Measurements from ENCODE around the gene CCSER1. TPM values are rescaled to one million over a fixed set of nuclear protein-coding genes. Genes with fewer than 3 reads are reported as not detected.
"Not testable (repeated sequence)": the region's sequence is repeated elsewhere in the genome, so short reads cannot be mapped to it uniquely, and the experiment has no call there.

The CCSER1 gene
- total and polyA plus RNA-seq, 8 donors: 2.0 to 9.0 (median 4.2) TPM

DNA sequence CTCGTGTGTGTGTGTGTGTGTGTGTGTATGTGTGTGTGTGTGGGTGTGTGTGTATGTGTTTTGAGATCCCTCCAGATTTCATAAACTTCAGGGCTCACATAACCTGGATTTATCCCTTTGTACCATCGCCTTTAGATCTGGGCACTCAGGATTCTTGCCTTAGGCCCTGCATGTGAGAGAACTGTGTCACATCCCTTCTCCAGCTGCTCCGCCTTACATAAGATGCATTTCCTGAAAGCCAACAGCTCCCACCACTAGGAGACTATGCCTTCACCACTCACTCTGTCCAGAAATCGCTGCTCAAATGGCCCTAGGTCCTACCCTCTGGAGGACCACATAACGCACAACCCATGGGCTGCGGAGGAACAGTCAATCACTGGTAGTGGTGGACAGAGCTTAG, 348.8 kb downstream of the CCSER1 start:
- Histone ChIP-seq H3K27me3 (no peaks in the 10 kb centered on the region), H3K36me3 (no peaks in the 10 kb centered on the region), H3K4me1 (no peaks in the 10 kb centered on the region), H3K4me3 (no peak overlapping the region), H3K9me3 (peaks cover 0 to 8% of the 10 kb centered on the region in 2 donors), H3K27ac (no peak overlapping the region)
- DNase-seq (no peak), ATAC-seq (no peak)
- intact Hi-C loops (cut with DNase I): no loop called here
- TF ChIP-seq, protein P1, sequence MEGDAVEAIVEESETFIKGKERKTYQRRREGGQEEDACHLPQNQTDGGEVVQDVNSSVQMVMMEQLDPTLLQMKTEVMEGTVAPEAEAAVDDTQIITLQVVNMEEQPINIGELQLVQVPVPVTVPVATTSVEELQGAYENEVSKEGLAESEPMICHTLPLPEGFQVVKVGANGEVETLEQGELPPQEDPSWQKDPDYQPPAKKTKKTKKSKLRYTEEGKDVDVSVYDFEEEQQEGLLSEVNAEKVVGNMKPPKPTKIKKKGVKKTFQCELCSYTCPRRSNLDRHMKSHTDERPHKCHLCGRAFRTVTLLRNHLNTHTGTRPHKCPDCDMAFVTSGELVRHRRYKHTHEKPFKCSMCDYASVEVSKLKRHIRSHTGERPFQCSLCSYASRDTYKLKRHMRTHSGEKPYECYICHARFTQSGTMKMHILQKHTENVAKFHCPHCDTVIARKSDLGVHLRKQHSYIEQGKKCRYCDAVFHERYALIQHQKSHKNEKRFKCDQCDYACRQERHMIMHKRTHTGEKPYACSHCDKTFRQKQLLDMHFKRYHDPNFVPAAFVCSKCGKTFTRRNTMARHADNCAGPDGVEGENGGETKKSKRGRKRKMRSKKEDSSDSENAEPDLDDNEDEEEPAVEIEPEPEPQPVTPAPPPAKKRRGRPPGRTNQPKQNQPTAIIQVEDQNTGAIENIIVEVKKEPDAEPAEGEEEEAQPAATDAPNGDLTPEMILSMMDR (IDR thresholded peaks at IDR 0.05): no peak

DNA sequence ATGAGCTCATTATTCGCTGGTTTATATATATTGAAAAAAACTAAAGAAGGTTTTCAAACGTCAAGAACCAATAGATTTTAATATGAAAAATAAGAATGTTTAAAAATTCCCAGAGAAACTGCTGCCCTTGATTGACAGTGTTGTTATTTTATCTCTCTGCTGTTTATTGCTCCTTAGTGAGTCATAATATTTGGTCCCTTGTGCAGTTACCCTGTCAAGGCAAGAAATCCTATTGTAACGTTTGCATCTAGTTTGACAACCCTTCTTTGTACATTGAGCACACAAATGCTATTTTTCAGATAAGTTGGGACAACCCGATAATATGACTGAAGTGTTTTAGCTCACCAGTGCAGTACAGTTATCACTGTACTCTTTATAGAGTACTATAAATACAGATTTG, 349.4 kb downstream of the CCSER1 start:
- TF ChIP-seq, protein P1 (IDR thresholded peaks at IDR 0.05): no peak
- Histone ChIP-seq H3K4me3 (no peak overlapping the region), H3K27me3 (no peaks in the 10 kb centered on the region), H3K27ac (no peak overlapping the region), H3K4me1 (no peaks in the 10 kb centered on the region), H3K36me3 (no peaks in the 10 kb centered on the region), H3K9me3 (peaks cover 0 to 8% of the 10 kb centered on the region in 2 donors)
- no peak for DNase-seq
- intact Hi-C loops (cut with DNase I): no loop called here
- no peak for ATAC-seq

DNA sequence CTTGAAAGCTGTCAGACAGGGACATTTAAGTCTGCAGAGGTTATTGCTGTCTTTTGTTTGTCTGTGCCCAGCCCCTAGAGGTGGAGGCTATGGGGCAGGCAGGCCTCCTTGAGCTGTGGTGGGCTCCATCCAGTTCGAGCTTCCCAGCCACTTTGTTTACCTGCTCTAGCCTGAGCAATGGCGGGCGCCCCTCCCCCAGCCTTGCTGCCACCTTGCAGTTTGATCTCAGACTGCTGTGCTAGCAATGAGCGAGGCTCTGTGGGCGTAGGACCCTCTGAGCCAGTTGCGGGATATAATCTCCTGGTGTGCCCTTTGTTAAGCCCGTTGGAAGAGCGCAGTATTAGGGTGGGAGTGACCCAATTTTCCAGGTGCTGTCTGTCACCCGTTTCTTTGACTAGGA, 357.7 kb downstream of the CCSER1 start:
- ATAC-seq; H3K27me3 ChIP-seq; intact Hi-C loops (cut with DNase I); H3K36me3 ChIP-seq; H3K4me3 ChIP-seq; H3K27ac ChIP-seq; H3K4me1 ChIP-seq: not testable (repeated sequence)
- DNase-seq: peak in 1 of 4 donors; percentile 53
- H3K9me3 ChIP-seq: peaks cover 0 to 22% of the 10 kb centered on the region in 2 donors

DNA sequence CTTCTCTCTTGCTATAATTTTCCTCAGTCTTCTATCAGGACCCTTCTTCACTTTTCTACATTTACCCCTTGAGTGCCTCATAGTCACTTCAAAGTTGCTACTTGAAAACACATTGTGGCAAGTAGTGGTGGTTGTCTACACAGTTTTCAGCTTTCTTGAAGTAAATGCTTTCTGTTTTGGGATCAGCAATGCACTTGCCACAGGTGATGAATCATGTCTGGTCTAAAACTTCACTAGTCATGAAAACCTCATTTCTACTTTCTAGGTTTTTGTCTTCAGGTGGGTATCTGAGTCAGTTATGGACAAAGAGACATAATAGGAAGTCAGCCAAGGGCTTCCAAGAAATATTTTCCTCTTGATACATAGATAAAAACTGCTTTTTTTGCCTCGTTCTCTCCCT, 359.2 kb downstream of the CCSER1 start:
- ATAC-seq (no peak), DNase-seq (no peak)
- Histone ChIP-seq H3K9me3 (peaks cover 0 to 24% of the 10 kb centered on the region in 2 donors), H3K27me3 (no peaks in the 10 kb centered on the region), H3K4me1 (no peaks in the 10 kb centered on the region), H3K36me3 (no peaks in the 10 kb centered on the region), H3K4me3 (no peak overlapping the region), H3K27ac (no peak overlapping the region)
- intact Hi-C loops (cut with DNase I): no loop called here
- TF ChIP-seq, protein P1 (IDR thresholded peaks at IDR 0.05): no peak

DNA sequence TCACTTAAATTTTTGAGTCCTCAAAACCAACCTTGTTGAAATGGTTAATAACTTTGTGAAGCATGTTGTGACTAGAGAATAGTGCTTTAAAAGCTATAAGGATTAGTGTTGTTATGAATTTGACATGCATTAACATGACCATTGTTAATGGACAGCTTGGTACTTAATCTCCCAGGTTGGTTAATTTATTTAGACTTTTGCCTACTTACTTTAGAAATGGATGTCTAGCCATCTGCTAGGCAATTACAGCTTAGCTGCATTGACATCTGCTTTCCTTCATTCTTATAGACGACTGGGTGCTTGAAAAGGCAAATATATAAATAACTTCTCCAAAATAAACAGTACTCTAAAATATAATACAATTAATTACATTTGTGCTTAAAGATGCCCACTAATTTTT, 368.0 kb downstream of the CCSER1 start:
- no peak overlapping the region for H3K27ac ChIP-seq
- intact Hi-C loops (cut with DNase I): no loop called here
- peaks cover 0 to 11% of the 10 kb centered on the region in 2 donors for H3K9me3 ChIP-seq
- no peak for ATAC-seq
- H3K36me3 ChIP-seq: no peaks in the 10 kb centered on the region
- TF ChIP-seq, protein P1 (IDR thresholded peaks at IDR 0.05): no peak
- DNase-seq: no peak
- no peaks in the 10 kb centered on the region for H3K27me3 ChIP-seq
- H3K4me1 ChIP-seq: no peaks in the 10 kb centered on the region
- no peak overlapping the region for H3K4me3 ChIP-seq

DNA sequence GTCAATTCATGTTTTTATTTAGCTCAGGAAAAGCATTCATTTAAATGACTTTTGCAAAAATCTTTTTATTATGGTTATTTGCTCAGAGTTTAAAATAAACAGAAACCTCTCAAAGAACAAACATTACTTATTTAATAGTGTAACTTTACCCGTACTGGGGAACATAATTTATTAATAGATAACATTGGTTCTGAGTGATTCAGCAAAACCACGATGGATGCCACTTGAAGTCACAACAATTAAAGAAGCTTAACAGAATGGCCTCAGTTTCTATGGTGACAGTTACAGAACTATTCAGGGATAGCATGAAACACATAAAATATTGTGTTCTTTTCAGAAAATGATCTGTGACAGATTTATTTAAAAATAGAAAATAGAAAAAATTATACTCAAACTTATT, 368.7 kb downstream of the CCSER1 start:
- no peaks in the 10 kb centered on the region for H3K27me3 ChIP-seq
- TF ChIP-seq, protein P1 (IDR thresholded peaks at IDR 0.05): no peak
- ATAC-seq (no peak), DNase-seq (no peak)
- H3K27ac ChIP-seq: no peak overlapping the region
- H3K9me3 ChIP-seq: peaks cover 0 to 6% of the 10 kb centered on the region in 2 donors
- H3K4me1 ChIP-seq: no peaks in the 10 kb centered on the region
- H3K36me3 ChIP-seq: no peaks in the 10 kb centered on the region
- intact Hi-C loops (cut with DNase I): no loop called here
- H3K4me3 ChIP-seq: no peak overlapping the region
